HG03060 (cell line): ENCODE data around the gene ADARB1.

Experiments
- ATAC-seq: cut with Tn5 transposase; IDR thresholded peaks from one replicate; pipeline ENCODE4 v1.9.1; 2021; ENCODE audit warnings: low read depth, moderate number of reproducible peaks; ENCODE audit not compliant: unreplicated experiment

ADARB1 gene

GRCh38 chr21:45244799-45245340 lies 170.5 kb downstream of the ADARB1 start:
- no peak for ATAC-seq

GRCh38 chr21:45246386-45247320 lies 172.3 kb downstream of the ADARB1 start:
- no peak for ATAC-seq

- no peak for ATAC-seq
These were observed 174.0 kb downstream of the ADARB1 start for GRCh38 chr21:45248301-45248892.

GRCh38 chr21:45248893-45249381 lies 174.6 kb downstream of the ADARB1 start:
- ATAC-seq = no peak

- ATAC-seq = no peak
These were observed 175.2 kb downstream of the ADARB1 start for GRCh38 chr21:45249626-45250025.

- ATAC-seq = no peak
These were observed 175.9 kb downstream of the ADARB1 start for GRCh38 chr21:45250272-45250671.

- ATAC-seq = no peak
These were observed 176.7 kb downstream of the ADARB1 start for GRCh38 chr21:45250914-45251634.

- no peak for ATAC-seq
These were observed 177.5 kb downstream of the ADARB1 start for GRCh38 chr21:45251635-45252447.

- ATAC-seq = no peak
These were observed 178.1 kb downstream of the ADARB1 start for GRCh38 chr21:45252448-45252925.

- no peak for ATAC-seq
These were observed 178.8 kb downstream of the ADARB1 start for GRCh38 chr21:45253180-45253579.

GRCh38 chr21:45253633-45254459 lies 179.5 kb downstream of the ADARB1 start:
- no peak for ATAC-seq

- no peak for ATAC-seq
These were observed 180.1 kb downstream of the ADARB1 start for GRCh38 chr21:45254460-45254930.

GRCh38 chr21:45255381-45256020 lies 181.1 kb downstream of the ADARB1 start:
- ATAC-seq = no peak

- ATAC-seq = no peak
These were observed 181.9 kb downstream of the ADARB1 start for GRCh38 chr21:45256021-45256911.

GRCh38 chr21:45256912-45257672 lies 182.7 kb downstream of the ADARB1 start:
- no peak for ATAC-seq

- ATAC-seq = no peak
These were observed 183.4 kb downstream of the ADARB1 start for GRCh38 chr21:45257673-45258341.
